Neuronal stem cell (in vitro differentiated cells): ENCODE results near the gene MARCKSL1.

Experiments used
- DNase-seq: peaks from one replicate; pipeline ENCODE4 v3.0.0-alpha.2; 2013; ENCODE audit warnings: low spot score
- H2AFZ ChIP-seq: one replicate; pipeline ENCODE4 v1.6.1; 2013; ENCODE audit warnings: mild to moderate bottlenecking, low read length, inconsistent platforms
- H2AK5ac ChIP-seq: 2 replicates; pipeline ENCODE4 v1.6.1; 2013; ENCODE audit warnings: low read depth, mild to moderate bottlenecking, inconsistent platforms, low read length, moderate library complexity, mixed read lengths
- H2BK120ac ChIP-seq: 2 replicates; pipeline ENCODE4 v1.6.1; 2013; ENCODE audit warnings: low read depth, mild to moderate bottlenecking, inconsistent platforms, low read length, moderate library complexity, mixed read lengths
- H2BK12ac ChIP-seq: one replicate; pipeline ENCODE4 v1.6.1; 2013; ENCODE audit warnings: low read length, inconsistent platforms
- H2BK15ac ChIP-seq: 2 replicates; pipeline ENCODE4 v1.6.1; 2013; ENCODE audit warnings: mild to moderate bottlenecking, low read length, inconsistent platforms, mixed read lengths
- H2BK5ac ChIP-seq: one replicate; pipeline ENCODE4 v1.6.1; 2013; ENCODE audit warnings: inconsistent platforms, mild to moderate bottlenecking, low read length, moderate library complexity
- H3K14ac ChIP-seq: one replicate; pipeline ENCODE4 v1.6.1; 2013; ENCODE audit warnings: low read length, inconsistent platforms
- H3K18ac ChIP-seq: 2 replicates; pipeline ENCODE4 v1.6.1; 2013; ENCODE audit warnings: low read length, inconsistent platforms
- H3K23ac ChIP-seq: 2 replicates; pipeline ENCODE4 v1.6.1; 2013; ENCODE audit warnings: low read depth, mild to moderate bottlenecking, mixed read lengths, low read length, inconsistent platforms; ENCODE audit not compliant: poor library complexity
- H3K27ac ChIP-seq: replicated peaks from 3 replicates; pipeline ENCODE4 v1.5.1; 2013; ENCODE audit warnings: low read length, inconsistent platforms
- H3K27me3 ChIP-seq, 3 experiments: 2 replicates each; pipeline ENCODE4 v1.6.1; 2013; ENCODE audit warnings: low read length in 3 of 3, mild to moderate bottlenecking in 2 of 3, inconsistent platforms in 1 of 3, low read depth in 1 of 3, mixed read lengths in 1 of 3, moderate library complexity in 1 of 3; ENCODE audit not compliant: control insufficient read depth in 3 of 3, insufficient read depth in 3 of 3
- H3K36me3 ChIP-seq, 2 donors: replicated peaks in 1 of 2; 2 replicates each; pipeline ENCODE4 v1.6.1; 2013; ENCODE audit warnings: low read length in 2 of 2; ENCODE audit not compliant: control insufficient read depth in 2 of 2, insufficient read depth in 2 of 2
- H3K4ac ChIP-seq: 2 replicates; pipeline ENCODE4 v1.6.1; 2013; ENCODE audit warnings: inconsistent platforms, mild to moderate bottlenecking, low read length, moderate library complexity
- H3K4me1 ChIP-seq, 2 donors: 1 replicate in 1 of 2; 2 replicates in 1 of 2; pipeline ENCODE4 v1.6.1; 2013; ENCODE audit warnings: low read length in 2 of 2, low read depth in 1 of 2; ENCODE audit not compliant: control insufficient read depth in 2 of 2, insufficient read depth in 1 of 2
- H3K4me2 ChIP-seq: one replicate; pipeline ENCODE4 v1.6.1; 2013; ENCODE audit warnings: mild to moderate bottlenecking, low read length, inconsistent platforms; ENCODE audit not compliant: insufficient read depth, poor library complexity, severe bottlenecking
- H3K4me3 ChIP-seq, 2 donors: 2 replicates each; pipeline ENCODE4 v1.5.1; 2013; ENCODE audit warnings: low read length in 2 of 2, mild to moderate bottlenecking in 2 of 2, inconsistent platforms in 1 of 2, moderate library complexity in 1 of 2
- H3K79me1 ChIP-seq: one replicate; pipeline ENCODE4 v1.6.1; 2013; ENCODE audit warnings: low read depth, mild to moderate bottlenecking, inconsistent platforms, low read length, moderate library complexity
- H3K9ac ChIP-seq: one replicate; pipeline ENCODE4 v1.6.1; 2013; ENCODE audit warnings: mild to moderate bottlenecking, low read depth, low read length, inconsistent platforms; ENCODE audit not compliant: poor library complexity
- H3K9me3 ChIP-seq, 2 donors: replicated peaks in 1 of 2; 2 replicates each; pipeline versions ENCODE3 to v1.6.1; 2013; ENCODE audit warnings: low read length in 2 of 2, mild to moderate bottlenecking in 2 of 2, inconsistent platforms in 1 of 2, low read depth in 1 of 2, mixed read lengths in 1 of 2, moderate library complexity in 1 of 2; ENCODE audit not compliant: control insufficient read depth in 2 of 2, insufficient read depth in 1 of 2
- H4K8ac ChIP-seq: one replicate; pipeline ENCODE4 v1.6.1; 2013; ENCODE audit warnings: low read depth, mild to moderate bottlenecking, inconsistent platforms, low read length, moderate library complexity
- H4K91ac ChIP-seq: one replicate; pipeline ENCODE4 v1.6.1; 2013; ENCODE audit warnings: low read length, low read depth, mild to moderate bottlenecking, inconsistent platforms; ENCODE audit not compliant: poor library complexity
- WGBS, 2 donors: extraction: QIAGEN DNeasy Blood & Tissue Kit; methylation state at CpG; one replicate each; pipeline ENCODE4 v1.1.7; 2013; ENCODE audit warnings: missing lambda C conversion rate in 2 of 2, mixed read lengths in 1 of 2; ENCODE audit not compliant: insufficient read length in 2 of 2, insufficient replicate concordance in 1 of 2; ENCODE audit errors: extremely low coverage in 2 of 2; 5-methylcytosine and 5-hydroxymethylcytosine counted together

The MARCKSL1 gene

DNA sequence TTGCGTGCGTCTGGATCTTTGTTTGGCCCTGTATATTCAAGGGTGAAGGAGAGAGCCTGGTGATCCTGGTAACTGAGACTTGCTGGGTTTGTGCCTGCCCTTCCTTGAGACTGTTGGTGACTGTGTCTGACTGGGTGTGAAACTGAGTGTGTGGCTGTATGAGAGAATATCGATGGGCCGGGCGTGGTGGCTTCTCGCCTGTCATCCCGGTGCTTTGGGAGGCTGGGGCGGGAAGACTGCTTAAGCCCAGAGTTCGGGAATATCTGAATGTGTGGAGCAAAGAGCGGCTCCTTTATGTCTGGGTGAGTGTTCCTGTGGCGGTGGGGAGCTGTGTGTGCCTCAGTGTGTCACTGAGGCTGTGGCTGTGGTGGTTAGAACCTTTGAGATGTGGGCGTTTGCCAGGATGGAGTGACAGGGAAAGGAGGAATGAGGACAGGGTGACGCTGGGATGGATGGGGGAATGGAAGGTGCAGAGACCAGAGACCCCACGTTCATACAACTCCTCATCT lies 2.7 kb upstream of the MARCKSL1 start:
- Histone ChIP-seq H4K8ac (no peak overlapping the region), H4K91ac (no peak overlapping the region), H3K4me3 (no peak overlapping the region), H3K27ac (peak overlapping the region; percentile 29), H3K4me2 (no peak overlapping the region), H3K18ac (peak overlapping the region; percentile 85), H2BK15ac (peak overlapping the region; percentile 63), H3K23ac (peak overlapping the region; percentile 12), H2AFZ (peak overlapping the region; percentile 54), H3K9me3 (no peaks in the 10 kb centered on the region), H2BK5ac (peak overlapping the region; percentile 7), H3K14ac (no peak overlapping the region), H3K9ac (no peak overlapping the region), H3K36me3 (peaks cover 9 to 14% of the 10 kb centered on the region in 2 donors), H3K4ac (no peak overlapping the region), H2BK120ac (peak overlapping the region; percentile 33), H3K4me1 (peaks cover 29 to 36% of the 10 kb centered on the region in 2 donors), H3K79me1 (peaks cover 2% of the 10 kb centered on the region), H3K27me3 (no peaks in the 10 kb centered on the region), H2BK12ac (no peak overlapping the region), H2AK5ac (peak overlapping the region; percentile 57)
- DNase-seq = no peak
- WGBS, 2 donors = no CpG with 5 or more reads among the region's 14 CpGs

DNA sequence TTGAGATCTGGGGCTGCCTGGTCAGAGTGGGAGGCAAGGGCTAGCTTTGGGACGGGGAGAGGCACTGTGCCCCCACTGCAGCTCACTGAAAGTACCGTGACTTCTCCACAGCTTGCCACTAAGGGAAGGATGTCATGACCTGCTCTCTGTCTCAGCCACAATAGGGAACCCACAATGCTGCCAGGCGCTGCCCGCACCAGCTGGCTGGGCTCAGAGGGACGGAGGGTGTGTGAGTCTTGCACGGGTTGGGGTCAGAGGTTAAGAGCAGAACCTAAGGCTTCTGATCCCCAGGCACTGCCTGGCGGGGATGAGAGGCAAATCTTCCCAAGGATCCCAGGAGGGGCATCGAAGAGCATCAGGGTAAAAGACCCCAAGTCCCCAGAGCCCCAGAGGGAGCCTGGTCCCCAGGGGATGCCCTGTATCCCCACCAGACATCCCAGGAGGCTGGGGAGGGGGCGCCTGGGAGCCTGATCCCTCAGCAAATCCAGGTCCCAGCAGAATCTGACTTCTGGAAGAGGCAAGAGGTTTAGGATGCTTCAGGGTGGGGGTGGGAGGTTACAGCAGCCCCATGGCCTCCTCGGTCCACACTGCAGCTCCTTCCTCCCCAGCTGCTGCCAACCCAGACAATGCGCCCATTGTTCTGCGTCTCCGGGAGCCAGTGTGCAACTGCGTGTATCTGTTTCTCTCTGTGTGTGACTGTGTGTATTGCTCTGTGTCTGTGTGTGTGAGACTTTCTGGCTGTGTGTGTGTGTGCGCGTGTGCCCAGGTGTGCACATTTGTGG lies 2.0 kb upstream of the MARCKSL1 start:
- Histone ChIP-seq H3K4me1 (peaks cover 29 to 38% of the 10 kb centered on the region in 2 donors), H3K14ac (no peak overlapping the region), H3K4ac (no peak overlapping the region), H3K9me3 (no peaks in the 10 kb centered on the region), H3K27ac (peak overlapping the region; percentile 35), H3K9ac (no peak overlapping the region), H2BK12ac (no peak overlapping the region), H3K4me3 (no peak overlapping the region), H3K4me2 (peak overlapping the region; percentile 11), H2AFZ (peak overlapping the region; percentile 54), H3K79me1 (peaks cover 2% of the 10 kb centered on the region), H2BK120ac (no peak overlapping the region), H2BK5ac (peak overlapping the region; percentile 79), H3K18ac (peak overlapping the region; percentile 85), H4K91ac (no peak overlapping the region), H3K27me3 (no peaks in the 10 kb centered on the region), H3K36me3 (peaks cover 15 to 21% of the 10 kb centered on the region in 2 donors), H2AK5ac (peak overlapping the region; percentile 73), H4K8ac (no peak overlapping the region), H2BK15ac (peak overlapping the region; percentile 33), H3K23ac (no peak overlapping the region)
- no CpG with 5 or more reads among the region's 16 CpGs for WGBS, 2 donors
- no peak for DNase-seq

DNA sequence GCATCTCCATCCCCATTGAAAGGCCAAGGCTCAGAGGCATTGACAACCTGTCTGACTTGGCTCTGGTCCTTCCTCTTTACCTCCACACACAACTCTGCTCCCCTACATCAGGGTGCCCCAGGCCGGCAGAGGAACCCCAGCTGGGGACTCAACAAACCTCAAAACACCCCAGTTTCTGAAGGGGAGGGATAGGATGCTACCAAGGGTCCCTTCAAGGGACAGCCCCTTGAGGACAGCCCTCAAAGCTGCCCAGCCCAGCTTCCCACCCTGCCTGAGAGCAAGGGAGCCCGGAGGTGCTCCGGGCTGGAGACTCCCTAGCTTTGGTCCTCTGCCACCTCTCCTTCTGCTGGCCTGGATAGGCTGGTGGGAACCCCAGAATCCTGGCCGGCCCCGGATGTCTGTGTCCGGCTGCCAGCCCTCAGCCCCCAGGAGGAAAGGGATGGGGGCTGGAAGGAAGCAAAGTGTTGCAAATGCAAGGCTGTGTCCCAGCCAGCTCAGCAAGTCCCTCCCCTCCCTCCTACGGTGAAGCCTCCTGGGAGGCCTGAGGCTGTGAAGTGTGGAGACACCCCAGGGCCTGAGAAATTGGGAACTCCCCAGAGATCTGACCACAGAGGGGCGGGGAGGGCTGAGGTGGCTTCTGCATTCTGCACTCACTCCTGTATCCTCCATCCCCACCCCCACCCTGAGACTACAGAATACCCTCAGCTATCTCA lies 1.1 kb upstream of the MARCKSL1 start:
- H3K4me2 ChIP-seq = no peak overlapping the region
- peak overlapping the region; percentile 57 for H3K9ac ChIP-seq
- peak overlapping the region; percentile 79 for H2BK5ac ChIP-seq
- WGBS, 2 donors = no CpG with 5 or more reads among the region's 8 CpGs
- H2BK15ac ChIP-seq = peak overlapping the region; percentile 33
- H3K14ac ChIP-seq = no peak overlapping the region
- DNase-seq = no peak
- H2BK12ac ChIP-seq = peak overlapping the region; percentile 69
- H2AFZ ChIP-seq = no peak overlapping the region
- no peak overlapping the region for H3K27ac ChIP-seq
- H2AK5ac ChIP-seq = peak overlapping the region; percentile 73
- H3K4ac ChIP-seq = peak overlapping the region; percentile 13
- peaks cover 33 to 38% of the 10 kb centered on the region in 2 donors for H3K4me1 ChIP-seq
- H3K18ac ChIP-seq = peak overlapping the region; percentile 1
- no peak overlapping the region for H4K8ac ChIP-seq
- no peaks in the 10 kb centered on the region for H3K27me3 ChIP-seq
- no peak overlapping the region for H3K23ac ChIP-seq
- peaks cover 2% of the 10 kb centered on the region for H3K79me1 ChIP-seq
- H3K4me3 ChIP-seq = no peak overlapping the region
- no peaks in the 10 kb centered on the region for H3K9me3 ChIP-seq
- no peak overlapping the region for H2BK120ac ChIP-seq
- H3K36me3 ChIP-seq = peaks cover 23 to 30% of the 10 kb centered on the region in 2 donors
- peak overlapping the region; percentile 58 for H4K91ac ChIP-seq

DNA sequence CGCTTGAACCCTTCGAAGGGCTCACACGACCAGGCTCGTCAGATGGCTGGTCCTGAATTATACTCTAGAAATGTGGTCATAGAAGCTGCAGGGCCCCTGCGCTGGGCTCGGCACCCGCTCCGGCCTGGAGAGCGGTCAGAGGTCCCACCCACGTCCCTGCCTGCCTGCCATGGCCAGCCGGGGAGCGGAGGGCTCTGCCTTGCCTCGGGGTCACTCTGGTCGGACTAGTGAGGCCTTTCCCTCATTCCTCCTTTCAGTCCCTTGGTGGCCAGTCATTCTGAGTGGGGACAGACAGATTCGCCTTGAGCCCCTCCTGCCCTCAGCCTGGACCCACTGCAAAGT lies 529 bp upstream of the MARCKSL1 start:
- Histone ChIP-seq H3K23ac (peak overlapping the region; percentile 95), H4K8ac (no peak overlapping the region), H3K9me3 (peaks cover 0 to under 1% of the 10 kb centered on the region in 2 donors), H3K14ac (no peak overlapping the region), H3K18ac (peak overlapping the region; percentile 66), H3K9ac (no peak overlapping the region), H2BK5ac (no peak overlapping the region), H3K27me3 (no peaks in the 10 kb centered on the region), H3K4ac (no peak overlapping the region), H3K27ac (peak overlapping the region; percentile 9), H3K4me1 (peaks cover 33 to 38% of the 10 kb centered on the region in 2 donors), H3K4me3 (peak overlapping the region; percentile 43 to 82), H3K4me2 (peak overlapping the region; percentile 70), H4K91ac (no peak overlapping the region), H2BK15ac (peak overlapping the region; percentile 66), H2BK12ac (no peak overlapping the region), H3K79me1 (peaks cover 2% of the 10 kb centered on the region), H2AFZ (peak overlapping the region; percentile 87), H3K36me3 (peaks cover 27 to 36% of the 10 kb centered on the region in 2 donors), H2AK5ac (peak overlapping the region; percentile 73), H2BK120ac (no peak overlapping the region)
- no peak for DNase-seq
- no CpG with 5 or more reads among the region's 15 CpGs for WGBS, 2 donors
